H1 (cell line): ENCODE measurements around the gene UQCC5. TPM values are rescaled to one million over a fixed set of nuclear protein-coding genes. Genes with fewer than 3 reads are reported as not detected.

Experiments used
- BCL11A ChIP-seq, 2 experiments: IDR thresholded peaks; one replicate each; pipeline ENCODE4 v1.6.1; 2011; ENCODE audit warnings: low read depth in 2 of 2, low read length in 2 of 2, mild to moderate bottlenecking in 2 of 2
- BRCA1 ChIP-seq: IDR thresholded peaks from 2 replicates; pipeline ENCODE4 v1.6.1; 2012; ENCODE audit warnings: low read depth, low read length, improper control_type of control experiment
- GTF2F1 ChIP-seq: IDR thresholded peaks from 2 replicates; pipeline ENCODE4 v1.6.1; 2012; ENCODE audit warnings: low read depth, low read length, improper control_type of control experiment, borderline replicate concordance
- HDAC2 ChIP-seq, 2 experiments: fragments of 300-600 bp in 1 of 2; sonication (generic) in 1 of 2; IDR thresholded peaks; 2 replicates each; pipeline ENCODE4 v1.6.1; 2011 to 2012; ENCODE audit warnings: low read depth in 2 of 2, low read length in 2 of 2, mild to moderate bottlenecking in 2 of 2, moderate library complexity in 2 of 2, borderline replicate concordance in 1 of 2, inconsistent platforms in 1 of 2
- POU5F1 ChIP-seq: IDR thresholded peaks from 2 replicates; pipeline ENCODE4 v1.6.1; 2011; ENCODE audit warnings: low read depth, mild to moderate bottlenecking, low read length, moderate library complexity
- SAP30 ChIP-seq: fragments of 300-600 bp; sonication (generic); IDR thresholded peaks from 2 replicates; pipeline ENCODE4 v1.7.1; 2012; ENCODE audit warnings: low read length, moderate library complexity, mild to moderate bottlenecking, inconsistent platforms; ENCODE audit not compliant: insufficient read depth, insufficient replicate concordance
- SIRT6 ChIP-seq: IDR thresholded peaks from one replicate; pipeline ENCODE4 v1.7.1; 2012; ENCODE audit warnings: low read length, inconsistent platforms
- polyA plus RNA-seq, 7 experiments: library from polyadenylated mRNA; depleted of rRNA in 3 of 7; stranded (reverse) in 5 of 7; unstranded in 2 of 7; fragments of >200 nt in 5 of 7; fragments of 200-250 nt in 2 of 7; gene quantifications; 1 replicate in 5 of 7; 2 replicates in 1 of 7; 4 replicates in 1 of 7; pipeline versions ENCODE4 v1.2.1 to v1.2.3, GENCODE V29; 2011 to 2013; ENCODE audit warnings: missing spikeins in 2 of 7, mixed read lengths in 2 of 7
- total RNA-seq: library from RNA; stranded (reverse); fragmentation: NEBNext Ultra II Directional; extraction: Animal tissue kit (Norgen Biotek cat#: 25700); gene quantifications from 2 replicates; pipeline ENCODE4 v1.2.1, GENCODE V29; 2021
- TF ChIP-seq, protein P1 (sequence below): IDR thresholded peaks from 2 replicates; pipeline ENCODE4 v1.6.1; 2012; ENCODE audit warnings: low read length, inconsistent platforms
- TF ChIP-seq, protein P2 (sequence below), 3 experiments: IDR thresholded peaks; 1 replicate in 2 of 3; 2 replicates in 1 of 3; pipeline versions ENCODE4 v1.5.1 to v1.6.1; 2011; ENCODE audit warnings: low read length in 3 of 3, mild to moderate bottlenecking in 3 of 3, inconsistent platforms in 2 of 3, low read depth in 1 of 3, moderate library complexity in 1 of 3; ENCODE audit not compliant: insufficient read depth in 1 of 3; ENCODE audit errors: control extremely low read depth in 1 of 3
- TF ChIP-seq, protein P3 (sequence below): IDR thresholded peaks from 2 replicates; pipeline ENCODE4 v1.6.1; 2011; ENCODE audit warnings: low read length, improper control_type of control experiment

The UQCC5 gene
- total and polyA plus RNA-seq, 2 of the 8 experiments (the other 6 are each of a cell fraction or from before 2014, with no cell fraction given), result 35.0 to 37.7 TPM

DNA sequence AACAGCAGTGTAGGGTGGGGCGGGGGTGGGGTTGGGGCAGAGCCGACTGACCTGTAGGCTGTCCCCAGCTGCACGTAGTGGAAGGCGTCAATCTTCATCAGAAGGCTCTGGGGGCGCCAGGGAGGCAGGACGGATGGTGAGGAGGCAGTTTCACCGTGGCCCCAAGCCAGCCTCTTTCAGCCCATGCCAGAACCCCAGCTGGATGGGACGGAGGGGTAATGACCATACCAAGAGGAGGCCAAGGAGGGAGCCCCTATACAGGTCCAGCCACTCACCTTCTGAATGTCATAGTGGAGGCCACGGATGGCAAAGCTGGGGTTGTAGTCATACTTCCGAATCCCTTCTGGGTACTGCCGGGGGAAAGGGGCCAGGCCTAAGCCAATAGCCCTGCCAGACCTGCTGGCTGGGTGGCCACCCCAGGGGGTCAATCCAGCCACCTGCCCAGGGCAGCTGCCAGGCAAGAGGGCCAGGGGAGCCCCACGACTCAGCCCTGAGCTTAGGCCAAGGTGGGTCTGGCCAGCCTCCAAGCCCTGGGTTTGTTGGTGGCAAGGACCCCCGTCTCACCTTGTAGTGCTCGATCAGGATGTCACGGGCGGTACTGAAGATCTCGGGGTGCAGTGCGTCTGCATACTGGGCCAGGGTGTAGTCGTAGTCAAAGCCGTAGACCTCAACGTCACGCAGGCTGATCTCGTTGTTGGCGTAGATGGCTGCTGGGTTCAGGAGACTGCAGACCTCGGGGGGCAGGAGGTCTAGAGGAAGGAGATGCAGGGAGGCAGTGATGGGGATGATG is 7.6 kb upstream of the UQCC5 start (continued):
- TF ChIP-seq, protein P1, sequence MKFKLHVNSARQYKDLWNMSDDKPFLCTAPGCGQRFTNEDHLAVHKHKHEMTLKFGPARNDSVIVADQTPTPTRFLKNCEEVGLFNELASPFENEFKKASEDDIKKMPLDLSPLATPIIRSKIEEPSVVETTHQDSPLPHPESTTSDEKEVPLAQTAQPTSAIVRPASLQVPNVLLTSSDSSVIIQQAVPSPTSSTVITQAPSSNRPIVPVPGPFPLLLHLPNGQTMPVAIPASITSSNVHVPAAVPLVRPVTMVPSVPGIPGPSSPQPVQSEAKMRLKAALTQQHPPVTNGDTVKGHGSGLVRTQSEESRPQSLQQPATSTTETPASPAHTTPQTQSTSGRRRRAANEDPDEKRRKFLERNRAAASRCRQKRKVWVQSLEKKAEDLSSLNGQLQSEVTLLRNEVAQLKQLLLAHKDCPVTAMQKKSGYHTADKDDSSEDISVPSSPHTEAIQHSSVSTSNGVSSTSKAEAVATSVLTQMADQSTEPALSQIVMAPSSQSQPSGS, result no peak
- TF ChIP-seq SIRT6 (no peak), BCL11A (IDR thresholded peaks at IDR 0.05; ENCODE audit: low read depth in 2 of 2, low read length in 2 of 2) (no peak), POU5F1 (no peak), GTF2F1 (no peak), BRCA1 (no peak), SAP30 (no peak), HDAC2 (IDR thresholded peaks at IDR 0.05; ENCODE audit: borderline replicate concordance in 1 of 2, low read depth in 2 of 2, low read length in 2 of 2) (no peak)
- TF ChIP-seq, protein P2, sequence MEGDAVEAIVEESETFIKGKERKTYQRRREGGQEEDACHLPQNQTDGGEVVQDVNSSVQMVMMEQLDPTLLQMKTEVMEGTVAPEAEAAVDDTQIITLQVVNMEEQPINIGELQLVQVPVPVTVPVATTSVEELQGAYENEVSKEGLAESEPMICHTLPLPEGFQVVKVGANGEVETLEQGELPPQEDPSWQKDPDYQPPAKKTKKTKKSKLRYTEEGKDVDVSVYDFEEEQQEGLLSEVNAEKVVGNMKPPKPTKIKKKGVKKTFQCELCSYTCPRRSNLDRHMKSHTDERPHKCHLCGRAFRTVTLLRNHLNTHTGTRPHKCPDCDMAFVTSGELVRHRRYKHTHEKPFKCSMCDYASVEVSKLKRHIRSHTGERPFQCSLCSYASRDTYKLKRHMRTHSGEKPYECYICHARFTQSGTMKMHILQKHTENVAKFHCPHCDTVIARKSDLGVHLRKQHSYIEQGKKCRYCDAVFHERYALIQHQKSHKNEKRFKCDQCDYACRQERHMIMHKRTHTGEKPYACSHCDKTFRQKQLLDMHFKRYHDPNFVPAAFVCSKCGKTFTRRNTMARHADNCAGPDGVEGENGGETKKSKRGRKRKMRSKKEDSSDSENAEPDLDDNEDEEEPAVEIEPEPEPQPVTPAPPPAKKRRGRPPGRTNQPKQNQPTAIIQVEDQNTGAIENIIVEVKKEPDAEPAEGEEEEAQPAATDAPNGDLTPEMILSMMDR (IDR thresholded peaks at IDR 0.05; ENCODE audit: control extremely low read depth in 1 of 3, insufficient read depth in 1 of 3, low read depth in 1 of 3, low read length in 3 of 3), result no peak
- TF ChIP-seq, protein P3, sequence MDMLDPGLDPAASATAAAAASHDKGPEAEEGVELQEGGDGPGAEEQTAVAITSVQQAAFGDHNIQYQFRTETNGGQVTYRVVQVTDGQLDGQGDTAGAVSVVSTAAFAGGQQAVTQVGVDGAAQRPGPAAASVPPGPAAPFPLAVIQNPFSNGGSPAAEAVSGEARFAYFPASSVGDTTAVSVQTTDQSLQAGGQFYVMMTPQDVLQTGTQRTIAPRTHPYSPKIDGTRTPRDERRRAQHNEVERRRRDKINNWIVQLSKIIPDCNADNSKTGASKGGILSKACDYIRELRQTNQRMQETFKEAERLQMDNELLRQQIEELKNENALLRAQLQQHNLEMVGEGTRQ, result no peak
